ENCODE measurements around the gene HOXD4.

The HOXD4 gene

DNA sequence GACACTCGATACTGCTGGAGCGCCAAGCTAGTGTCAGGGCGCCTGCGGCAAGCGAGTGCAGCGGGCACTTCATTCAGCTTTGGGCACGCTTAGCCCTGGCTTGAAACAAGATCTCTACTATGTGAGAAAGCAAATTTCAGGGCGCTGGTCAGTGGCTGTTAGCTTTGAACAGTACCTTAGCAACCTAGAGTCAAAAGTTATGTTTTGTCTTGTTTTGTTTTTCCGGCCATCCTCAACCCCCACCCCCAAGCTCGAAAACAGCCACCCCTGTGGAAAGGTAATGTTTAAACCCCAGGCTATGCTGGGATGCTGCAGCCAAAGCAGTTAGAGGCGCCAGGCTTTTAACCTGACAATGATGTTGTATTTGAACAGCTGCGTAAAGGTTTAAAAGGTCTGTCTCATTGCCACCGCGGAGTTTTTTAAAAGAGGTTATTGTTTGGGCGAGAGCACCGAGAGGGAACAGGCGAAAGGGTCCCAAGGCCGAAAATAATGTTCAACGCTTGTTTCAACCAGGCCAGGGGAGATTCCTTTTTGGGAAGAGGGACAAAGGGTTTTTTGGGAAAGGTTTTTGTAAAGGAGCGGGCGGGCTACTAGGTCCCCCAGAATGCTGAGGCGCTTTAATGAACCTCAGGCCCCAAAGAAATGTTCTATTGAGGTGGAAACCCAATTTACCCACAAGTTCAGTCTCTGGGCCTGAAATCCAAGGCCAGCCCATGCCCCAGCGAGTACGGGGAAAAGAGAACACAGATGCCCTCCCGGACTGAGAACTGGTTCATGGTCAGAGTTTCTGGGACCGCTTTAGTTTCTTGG lies 37.0 kb upstream of the HOXD4 start:
- no peak for DNase-seq

DNA sequence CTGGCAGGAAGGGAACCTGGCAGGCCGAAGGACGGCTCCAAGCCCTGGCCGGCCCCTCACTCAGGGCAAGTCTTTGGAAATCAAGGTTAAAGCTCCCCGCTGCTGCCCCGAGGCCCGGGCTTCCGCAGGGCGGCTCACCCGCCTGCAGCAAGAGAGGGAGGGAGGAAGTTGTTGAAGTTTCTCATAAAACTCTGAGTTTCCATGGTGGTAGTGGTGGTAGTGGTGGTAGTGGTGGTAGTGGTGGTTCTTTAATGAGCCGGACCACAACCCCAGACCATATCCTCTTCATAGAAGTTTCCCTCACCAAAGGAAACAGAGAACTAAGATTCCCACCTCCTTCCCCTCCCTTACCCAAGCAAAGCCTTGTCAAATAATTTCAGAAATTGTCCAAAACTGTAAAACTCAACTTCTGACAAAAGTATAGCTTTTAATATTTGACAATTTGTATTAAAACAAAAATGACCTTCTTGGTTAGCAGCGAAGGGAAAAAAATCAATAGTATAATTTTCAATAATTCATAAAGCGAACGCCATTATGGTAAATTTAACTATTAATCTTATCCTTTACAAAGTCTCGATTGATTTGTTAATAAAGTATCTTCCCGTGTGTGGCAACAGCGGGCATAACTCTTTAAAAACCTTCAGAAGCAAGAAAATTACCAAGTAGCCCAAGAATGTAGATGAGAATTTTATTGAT lies 36.3 kb upstream of the HOXD4 start:
- no peak for DNase-seq

DNA sequence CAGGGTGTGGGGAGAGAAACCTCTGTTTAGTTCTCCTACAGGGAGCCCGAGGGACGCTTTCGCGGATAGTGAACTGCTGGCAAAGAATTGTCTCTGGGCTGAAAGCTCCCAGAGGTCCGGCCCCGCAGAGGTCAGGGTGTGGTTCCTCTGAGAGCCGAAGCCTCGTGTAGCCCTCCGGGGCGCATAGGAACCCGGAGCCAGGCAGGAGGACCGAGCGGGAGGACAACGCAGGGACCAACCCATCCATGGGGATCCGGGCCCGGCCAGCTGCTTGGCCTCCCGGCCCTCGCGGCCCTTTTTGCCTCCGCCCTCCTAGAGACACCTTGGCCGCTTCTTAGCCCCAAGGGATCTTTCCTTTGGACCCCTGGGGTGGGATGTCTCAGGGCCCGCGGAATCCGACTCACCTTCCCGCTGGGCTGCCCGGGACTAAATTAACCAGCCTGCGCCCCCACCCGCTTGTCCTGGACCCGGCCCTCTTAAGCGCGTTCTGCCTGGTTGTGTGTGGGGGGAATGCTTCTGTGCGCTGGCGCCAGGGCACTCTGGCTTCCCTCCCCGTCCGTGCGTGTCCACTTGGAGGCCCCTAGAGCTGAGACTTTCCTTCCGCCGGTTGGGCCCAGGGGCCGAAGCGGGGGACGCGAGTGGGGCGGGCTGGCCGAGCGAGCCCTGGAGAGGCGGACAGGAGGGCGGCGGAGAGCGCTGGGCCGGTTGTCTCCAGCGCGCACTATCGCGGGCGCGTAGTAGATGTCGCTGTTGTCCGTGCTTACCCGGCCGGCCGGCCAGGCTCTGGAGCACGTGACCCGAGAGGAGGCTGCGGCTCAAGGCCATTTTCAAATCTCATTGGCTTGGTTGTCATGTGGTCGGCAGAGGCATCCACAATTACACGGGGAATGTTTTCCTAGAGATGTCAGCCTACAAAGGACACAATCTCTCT lies 35.2 kb upstream of the HOXD4 start, which contains the start of gene HOXD10:
Gene HOXD10 (plus strand): TSS at position 896 of the 931 bp plus-strand sequence. CDS start 56 bp downstream, outside the sequence.
- no peak for DNase-seq

DNA sequence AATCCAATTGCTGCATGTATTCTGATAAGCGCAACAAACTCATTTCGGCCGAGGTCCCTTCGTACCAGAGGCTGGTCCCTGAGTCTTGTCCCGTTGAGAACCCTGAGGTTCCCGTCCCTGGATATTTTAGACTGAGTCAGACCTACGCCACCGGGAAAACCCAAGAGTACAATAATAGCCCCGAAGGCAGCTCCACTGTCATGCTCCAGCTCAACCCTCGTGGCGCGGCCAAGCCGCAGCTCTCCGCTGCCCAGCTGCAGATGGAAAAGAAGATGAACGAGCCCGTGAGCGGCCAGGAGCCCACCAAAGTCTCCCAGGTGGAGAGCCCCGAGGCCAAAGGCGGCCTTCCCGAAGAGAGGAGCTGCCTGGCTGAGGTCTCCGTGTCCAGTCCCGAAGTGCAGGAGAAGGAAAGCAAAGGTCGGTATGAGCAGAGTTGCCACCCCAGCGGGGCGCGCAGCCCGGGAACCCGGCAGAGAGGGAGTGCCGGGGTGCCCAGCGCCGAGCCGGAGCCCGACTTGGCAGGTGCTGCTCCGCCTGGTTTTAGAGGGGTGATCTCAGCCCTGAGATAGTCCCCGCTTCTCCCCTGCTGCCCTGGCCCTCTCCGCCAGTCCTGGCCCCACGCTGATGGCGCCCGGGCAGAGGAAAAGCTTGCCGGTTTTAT lies 34.1 kb upstream of the HOXD4 start:
- DNase-seq, result no peak

DNA sequence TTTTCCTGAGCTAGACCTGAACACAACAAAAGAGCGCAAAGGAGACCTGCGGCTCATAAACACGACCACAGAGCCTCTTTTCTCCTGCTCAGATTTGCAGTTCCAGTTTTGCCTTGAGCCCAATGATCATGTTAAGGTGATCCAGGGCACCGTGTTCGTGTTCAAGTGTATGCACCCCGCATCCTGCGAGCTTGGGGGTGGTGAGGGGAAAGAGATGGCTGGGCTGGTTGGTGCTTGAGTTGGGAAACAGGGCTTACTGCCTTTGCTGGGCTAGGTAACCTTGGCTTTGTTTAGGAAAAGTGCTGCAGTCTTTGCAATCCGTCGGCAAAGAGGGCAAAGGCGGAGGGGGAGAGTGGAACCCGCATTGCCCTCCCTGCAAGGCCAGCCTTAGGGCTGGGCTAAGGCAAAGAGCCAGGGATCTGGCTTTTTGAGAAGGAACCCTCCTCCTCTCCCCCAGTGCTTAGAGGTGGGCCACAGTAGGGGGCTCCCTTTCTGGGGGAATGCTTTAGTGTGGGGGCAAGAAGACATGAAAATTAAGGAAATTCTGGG lies 33.5 kb upstream of the HOXD4 start:
- DNase-seq, result no peak

DNA sequence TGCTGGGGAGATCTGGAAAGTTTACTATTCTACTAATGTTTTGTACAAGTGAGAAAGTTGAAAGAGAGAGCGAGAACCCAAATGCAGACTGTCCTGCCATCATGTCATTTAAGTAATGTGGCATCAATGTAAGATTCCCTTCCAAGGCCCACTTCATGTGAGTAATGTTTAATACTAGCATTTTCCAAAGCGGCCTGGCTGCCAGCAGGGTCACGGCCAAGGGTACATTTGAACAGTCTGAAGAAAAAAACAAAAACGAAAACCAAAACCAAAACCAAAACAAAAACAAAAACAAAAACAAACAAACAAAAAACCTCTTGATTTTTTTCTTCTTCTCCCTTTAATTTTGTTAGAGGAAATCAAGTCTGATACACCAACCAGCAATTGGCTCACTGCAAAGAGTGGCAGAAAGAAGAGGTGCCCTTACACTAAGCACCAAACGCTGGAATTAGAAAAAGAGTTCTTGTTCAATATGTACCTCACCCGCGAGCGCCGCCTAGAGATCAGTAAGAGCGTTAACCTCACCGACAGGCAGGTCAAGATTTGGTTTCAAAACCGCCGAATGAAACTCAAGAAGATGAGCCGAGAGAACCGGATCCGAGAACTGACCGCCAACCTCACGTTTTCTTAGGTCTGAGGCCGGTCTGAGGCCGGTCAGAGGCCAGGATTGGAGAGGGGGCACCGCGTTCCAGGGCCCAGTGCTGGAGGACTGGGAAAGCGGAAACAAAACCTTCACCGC lies 32.6 kb upstream of the HOXD4 start:
- no peak for DNase-seq

DNA sequence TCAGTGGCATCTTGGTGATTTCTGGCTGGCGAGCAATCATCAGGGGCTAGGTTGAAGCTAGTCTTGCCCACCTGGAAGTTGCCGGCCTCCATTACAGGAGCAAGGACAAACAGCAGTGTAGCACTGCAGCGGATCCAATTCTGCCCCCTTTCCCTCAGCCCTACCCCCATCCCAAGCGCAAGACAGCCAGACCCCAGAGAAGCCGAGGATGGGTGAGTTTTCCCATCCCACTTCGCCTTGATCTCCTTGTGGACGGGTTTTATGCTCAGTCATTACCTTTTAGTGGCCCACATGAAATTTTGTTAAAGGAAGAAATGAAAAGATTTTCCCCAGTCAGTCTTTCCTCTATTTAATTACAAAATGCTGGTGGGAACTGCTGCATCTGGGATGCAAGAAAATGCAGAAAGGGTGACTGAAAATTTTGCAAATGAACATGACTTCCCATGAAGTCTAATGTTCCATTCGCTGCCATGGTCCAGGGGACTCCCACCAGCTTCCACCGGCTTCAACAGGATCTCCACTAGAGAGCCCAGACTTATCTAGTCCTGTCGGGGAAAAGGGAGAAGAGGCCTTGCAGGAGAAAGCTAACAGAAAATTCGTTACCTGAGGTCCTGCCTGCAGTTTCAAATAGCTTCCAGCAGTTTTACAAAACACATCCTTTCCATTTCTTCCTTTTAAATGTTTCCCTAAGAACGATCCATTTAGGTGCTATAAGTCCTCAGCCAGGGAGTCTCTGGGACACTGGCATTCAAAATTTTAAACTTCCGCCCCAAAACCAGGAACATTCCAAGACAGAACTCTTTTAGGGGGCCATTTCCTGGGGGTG lies 30.8 kb upstream of the HOXD4 start:
- DNase-seq, result no peak

DNA sequence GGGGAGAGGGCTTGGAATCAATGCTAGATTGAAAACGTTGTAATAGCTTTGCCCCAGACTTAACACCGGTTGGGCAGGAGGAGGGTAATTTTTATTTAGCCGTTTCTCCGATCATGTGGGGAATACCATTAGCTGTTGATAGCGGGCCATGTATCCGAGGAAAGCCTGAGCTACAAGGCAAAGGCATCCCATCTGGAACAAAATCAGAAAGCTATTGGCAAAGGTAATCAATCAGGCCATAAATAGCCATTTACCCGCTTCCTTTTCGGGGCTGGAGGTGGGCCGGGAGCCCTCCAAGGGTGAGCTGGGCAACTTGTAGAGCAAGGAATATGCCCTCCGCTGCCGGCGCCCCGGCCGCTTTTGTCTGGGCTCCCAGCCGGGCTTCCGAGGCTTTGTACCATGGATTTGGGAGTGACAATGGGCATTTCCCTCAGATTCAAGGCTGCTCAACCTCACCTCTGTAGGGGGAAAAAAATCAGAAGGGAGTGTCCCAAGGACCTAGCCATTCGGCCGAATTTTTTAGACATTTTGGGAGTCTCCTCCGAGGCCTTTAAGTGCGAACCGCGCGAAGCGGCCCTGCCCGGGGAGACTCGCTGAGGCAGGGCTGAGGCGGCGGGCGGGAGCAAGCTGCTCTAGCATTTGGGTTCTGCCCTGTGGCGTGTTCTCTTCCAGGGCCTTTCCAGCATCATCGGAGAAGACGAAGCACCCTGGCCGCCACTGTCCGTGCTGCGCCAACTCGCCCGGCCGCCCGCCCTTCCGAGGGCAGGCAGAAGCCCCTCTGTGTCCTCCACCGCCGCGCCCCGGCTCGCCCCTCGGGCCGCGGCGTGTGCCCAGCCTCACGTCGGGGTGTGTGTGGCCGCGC lies 29.9 kb upstream of the HOXD4 start:
- no peak for DNase-seq

DNA sequence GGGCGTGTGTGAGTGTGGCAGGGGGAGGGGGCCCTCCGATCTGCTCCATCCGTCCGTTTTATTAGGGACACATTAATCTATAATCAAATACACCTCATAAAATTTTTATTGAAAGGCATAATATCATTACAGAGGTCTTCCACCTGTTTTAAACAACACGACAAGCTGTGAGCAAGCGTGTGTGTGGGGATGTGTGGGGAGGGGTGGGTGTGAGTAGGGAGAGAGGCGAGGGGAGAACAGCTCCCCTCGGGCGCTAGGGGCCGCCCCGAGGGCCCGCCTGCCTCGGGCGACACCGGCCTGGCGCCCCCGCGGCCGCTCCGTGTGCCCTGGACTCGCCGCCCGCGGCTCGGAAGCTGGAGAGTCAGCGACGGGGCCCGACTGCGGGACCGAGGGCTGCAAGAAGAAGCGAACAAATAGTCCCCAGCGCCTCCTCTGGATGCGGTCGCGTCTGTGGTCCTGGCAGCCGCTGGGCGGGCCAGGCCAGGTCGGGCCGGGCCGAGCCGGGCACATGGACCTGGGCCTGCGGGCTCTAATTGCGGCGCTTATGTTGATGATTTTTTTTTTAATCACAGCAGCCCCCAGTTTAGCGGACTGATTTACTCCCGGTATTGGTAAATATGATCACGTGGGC lies 29.2 kb upstream of the HOXD4 start:
- no peak for DNase-seq

DNA sequence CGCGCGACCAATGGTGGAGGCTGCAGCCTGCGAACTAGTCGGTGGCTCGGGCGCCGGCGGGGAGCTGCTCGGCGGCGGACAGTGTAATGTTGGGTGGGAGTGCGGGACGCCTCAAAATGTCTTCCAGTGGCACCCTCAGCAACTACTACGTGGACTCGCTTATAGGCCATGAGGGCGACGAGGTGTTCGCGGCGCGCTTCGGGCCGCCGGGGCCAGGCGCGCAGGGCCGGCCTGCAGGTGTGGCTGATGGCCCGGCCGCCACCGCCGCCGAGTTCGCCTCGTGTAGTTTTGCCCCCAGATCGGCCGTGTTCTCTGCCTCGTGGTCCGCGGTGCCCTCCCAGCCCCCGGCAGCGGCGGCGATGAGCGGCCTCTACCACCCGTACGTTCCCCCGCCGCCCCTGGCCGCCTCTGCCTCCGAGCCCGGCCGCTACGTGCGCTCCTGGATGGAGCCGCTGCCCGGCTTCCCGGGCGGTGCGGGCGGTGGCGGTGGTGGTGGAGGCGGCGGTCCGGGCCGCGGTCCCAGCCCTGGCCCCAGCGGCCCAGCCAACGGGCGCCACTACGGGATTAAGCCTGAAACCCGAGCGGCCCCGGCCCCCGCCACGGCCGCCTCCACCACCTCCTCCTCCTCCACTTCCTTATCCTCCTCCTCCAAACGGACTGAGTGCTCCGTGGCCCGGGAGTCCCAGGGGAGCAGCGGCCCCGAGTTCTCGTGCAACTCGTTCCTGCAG lies 28.5 kb upstream of the HOXD4 start, which contains the start of gene HOXD9:
Gene HOXD9 (plus strand): TSS at position 37 of the 728 bp plus-strand sequence. CDS start 50 bp downstream, at position 87.
- DNase-seq, result peak in 1 of 51 donors; percentile 2

DNA sequence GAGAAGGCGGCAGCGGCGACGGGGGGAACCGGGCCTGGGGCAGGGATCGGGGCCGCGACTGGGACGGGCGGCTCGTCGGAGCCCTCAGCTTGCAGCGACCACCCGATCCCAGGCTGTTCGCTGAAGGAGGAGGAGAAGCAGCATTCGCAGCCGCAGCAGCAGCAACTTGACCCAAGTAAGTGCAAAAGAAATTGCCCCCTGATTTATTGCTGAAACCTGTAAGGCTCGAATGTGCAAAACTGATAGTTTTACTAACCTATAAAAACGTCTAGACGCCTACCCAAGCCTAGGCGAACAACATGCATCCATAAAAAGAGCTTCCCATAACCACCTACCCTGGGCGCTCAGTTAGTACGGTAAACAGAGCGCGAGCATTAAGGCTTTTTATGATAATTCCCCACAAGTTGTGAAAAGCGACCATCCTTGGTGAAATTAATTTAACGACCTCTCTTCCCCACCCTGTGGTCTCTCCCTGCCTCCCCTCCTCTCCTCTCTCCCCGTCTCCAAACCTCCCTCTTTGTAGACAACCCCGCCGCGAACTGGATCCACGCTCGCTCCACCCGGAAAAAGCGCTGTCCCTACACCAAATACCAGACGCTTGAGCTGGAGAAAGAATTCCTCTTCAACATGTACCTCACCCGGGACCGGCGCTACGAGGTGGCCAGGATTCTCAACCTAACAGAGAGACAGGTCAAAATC lies 27.8 kb upstream of the HOXD4 start:
- no peak for DNase-seq

DNA sequence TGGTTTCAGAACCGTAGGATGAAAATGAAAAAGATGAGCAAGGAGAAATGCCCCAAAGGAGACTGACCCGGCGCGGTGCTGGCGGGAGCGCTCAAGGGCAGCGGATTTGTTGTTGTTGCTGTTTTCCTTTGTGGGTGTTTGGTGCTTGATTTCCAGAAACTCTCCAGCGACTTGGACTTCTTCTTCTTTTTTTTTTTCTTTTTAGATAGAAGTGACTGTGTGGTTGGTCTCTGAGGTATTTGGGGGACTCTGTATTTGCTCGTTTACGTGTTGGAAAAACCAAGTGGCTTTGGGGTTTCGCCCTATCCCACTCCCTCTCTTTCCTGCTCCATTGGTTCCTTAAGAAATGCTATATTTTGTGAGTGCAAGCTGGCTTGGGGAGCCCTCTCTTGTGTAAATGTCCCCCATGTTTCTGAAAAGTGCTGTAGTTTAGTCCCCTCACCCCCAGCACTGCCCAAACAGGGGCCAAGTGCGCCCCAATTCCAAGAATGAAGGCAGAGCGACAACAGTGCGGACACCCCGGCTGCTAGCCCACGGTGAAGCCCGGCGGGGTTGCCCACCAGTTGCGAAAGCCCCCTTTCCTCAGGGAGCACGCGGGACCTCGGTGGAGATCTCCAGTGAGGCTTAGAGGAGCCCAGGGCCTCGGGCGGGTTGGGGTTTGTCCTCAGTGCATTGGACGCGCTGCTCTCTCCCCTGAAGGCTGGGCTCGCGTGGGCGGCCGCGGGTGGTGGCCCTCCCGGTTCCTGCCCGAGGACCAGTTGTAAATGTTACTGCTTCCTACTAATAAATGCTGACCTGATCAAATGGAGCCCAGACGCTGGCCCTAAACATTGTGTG lies 27.0 kb upstream of the HOXD4 start:
- no peak for DNase-seq

DNA sequence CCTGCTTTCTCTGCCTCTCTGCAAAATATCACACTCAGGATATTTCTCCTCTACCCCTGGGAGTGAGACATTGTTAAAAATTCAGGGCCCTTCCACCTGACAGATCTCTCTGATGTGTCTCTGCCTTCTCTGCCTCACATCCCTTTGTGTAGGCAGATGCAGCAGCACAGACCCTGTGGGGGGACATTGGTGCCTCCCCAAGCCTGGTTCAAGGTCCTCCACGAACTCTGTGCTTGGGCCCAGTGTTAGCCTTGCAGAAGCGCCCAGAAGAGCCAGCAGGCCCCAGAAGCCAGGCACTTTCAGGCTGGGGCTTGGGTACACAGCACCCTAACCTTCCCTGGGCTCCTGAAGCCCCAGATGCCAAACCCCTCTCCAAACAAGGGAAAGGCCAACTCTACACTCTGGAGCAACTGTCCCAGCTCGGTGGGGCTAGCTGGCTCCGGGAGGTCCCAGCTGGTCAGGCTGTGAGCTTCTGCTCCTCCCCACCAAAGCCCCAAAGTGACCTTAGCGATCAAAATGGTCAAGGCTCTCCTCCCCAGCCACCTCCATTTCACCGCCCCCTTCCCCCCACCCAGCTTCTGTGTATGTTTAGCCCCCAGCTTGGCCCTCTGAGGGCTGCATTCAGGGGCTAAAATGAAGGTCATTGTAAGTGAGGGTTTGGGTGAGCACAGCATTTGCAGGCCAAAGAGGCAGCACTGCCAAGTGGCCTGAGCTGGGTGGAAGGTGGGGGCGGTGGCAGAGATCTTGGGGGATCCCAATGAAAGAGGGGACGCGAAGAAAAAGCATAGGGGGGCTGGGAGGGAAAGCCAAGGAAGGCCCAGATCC lies 26.2 kb upstream of the HOXD4 start:
- DNase-seq, result no peak

DNA sequence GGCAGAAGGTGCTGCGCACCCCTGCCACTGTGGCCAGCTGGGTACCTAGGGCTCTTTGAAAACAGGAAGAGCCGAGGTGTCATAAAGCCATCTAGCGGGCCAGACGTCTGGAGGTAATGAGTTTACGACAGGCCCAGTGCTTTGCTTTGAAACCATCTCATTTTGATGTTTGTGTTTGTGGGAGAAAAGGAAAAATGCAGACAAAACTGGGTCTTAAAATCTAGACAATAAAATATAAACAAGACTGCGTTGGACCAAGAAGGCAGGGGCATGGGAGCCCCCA lies 25.6 kb upstream of the HOXD4 start:
- no peak for DNase-seq

Data from hypothalamus (tissue), 51 donors.